HEK293 (cell line): ENCODE measurements around the gene NXPH4.

Experiments used
- CTCF ChIA-PET: fragments of 350-600 bp; formaldehyde crosslinking; extraction: SDS; loops from one replicate; lab custom pipeline; 2021; ENCODE audit warnings: antibody characterized with exemption; lab: Yijun Ruan, JAX
- POLR2A ChIA-PET: fragments of 300-600 bp; formaldehyde crosslinking; extraction: SDS; loops from one replicate; lab custom pipeline; 2020; ENCODE audit warnings: antibody characterized with exemption, inconsistent platforms; lab: Yijun Ruan, JAX
- H3K27ac ChIP-seq: fragments of 200-500 bp; sonication (Bioruptor generic); 2 replicates; pipeline ENCODE4 v1.5.1; 2014; ENCODE audit warnings: low read depth, low read length, control low read depth, inconsistent platforms; ENCODE audit errors: extremely low read depth
- H3K36me3 ChIP-seq, 2 experiments: fragments of 200-500 bp in 1 of 2; sonication (Bioruptor generic) in 1 of 2; 1 replicate in 1 of 2; 2 replicates in 1 of 2; pipeline ENCODE4 v1.5.1; 2014 to 2017; ENCODE audit warnings: inconsistent platforms in 2 of 2, low read length in 2 of 2; ENCODE audit not compliant: control insufficient read depth in 2 of 2, insufficient read depth in 1 of 2
- H3K4me1 ChIP-seq: fragments of 200-500 bp; sonication (Bioruptor generic); 2 replicates; pipeline ENCODE4 v1.5.1; 2014; ENCODE audit warnings: mild to moderate bottlenecking, low read length, inconsistent platforms; ENCODE audit not compliant: control insufficient read depth, insufficient read depth
- H3K4me3 ChIP-seq: 2 replicates; pipeline ENCODE4 v1.5.1; 2011; ENCODE audit warnings: low read depth, mild to moderate bottlenecking, control low read depth, low read length, moderate library complexity
- H3K9me3 ChIP-seq: fragments of 200-500 bp; sonication (Bioruptor generic); 2 replicates; pipeline ENCODE4 v1.5.1; 2014; ENCODE audit warnings: low read depth, low read length, inconsistent platforms; ENCODE audit not compliant: control insufficient read depth, insufficient read depth
- CTCF ChIP-seq: fragments of 450-650 bp; formaldehyde crosslinking; IDR thresholded peaks from 2 replicates; pipeline ENCODE4 v1.5.1; 2016; ENCODE audit warnings: missing biosample characterization, missing genetic modification characterization
- FEZF1 ChIP-seq: fragments of 450-650 bp; formaldehyde crosslinking; IDR thresholded peaks from 2 replicates; pipeline ENCODE4 v1.5.1; 2016; ENCODE audit warnings: missing biosample characterization, missing genetic modification characterization
- GLIS2 ChIP-seq: fragments of 450-650 bp; formaldehyde crosslinking; IDR thresholded peaks from 2 replicates; pipeline ENCODE4 v1.5.1; 2016; ENCODE audit warnings: missing biosample characterization, missing genetic modification characterization
- HIC1 ChIP-seq: fragments of 450-650 bp; formaldehyde crosslinking; IDR thresholded peaks from 2 replicates; pipeline ENCODE4 v1.5.1; 2016; ENCODE audit warnings: missing biosample characterization, missing genetic modification characterization
- KLF9 ChIP-seq: fragments of 450-650 bp; formaldehyde crosslinking; IDR thresholded peaks from 2 replicates; pipeline ENCODE4 v1.5.1; 2016; ENCODE audit warnings: missing biosample characterization, missing genetic modification characterization, low read depth
- OSR2 ChIP-seq: fragments of 450-650 bp; formaldehyde crosslinking; IDR thresholded peaks from 2 replicates; pipeline ENCODE4 v1.5.1; 2016; ENCODE audit warnings: missing biosample characterization, missing genetic modification characterization
- PRDM2 ChIP-seq: fragments of 450-650 bp; formaldehyde crosslinking; IDR thresholded peaks from 2 replicates; pipeline ENCODE4 v1.5.1; 2016; ENCODE audit warnings: missing biosample characterization, missing genetic modification characterization, borderline replicate concordance
- REPIN1 ChIP-seq: fragments of 450-650 bp; formaldehyde crosslinking; IDR thresholded peaks from 2 replicates; pipeline ENCODE4 v1.5.1; 2017; ENCODE audit warnings: missing biosample characterization, missing genetic modification characterization, low read depth
- SP2 ChIP-seq: fragments of 450-650 bp; formaldehyde crosslinking; IDR thresholded peaks from 2 replicates; pipeline ENCODE4 v1.5.1; 2016; ENCODE audit warnings: missing biosample characterization, missing genetic modification characterization
- TCF7L2 ChIP-seq: IDR thresholded peaks from 2 replicates; pipeline ENCODE4 v1.6.1; 2011; ENCODE audit warnings: low read depth, mild to moderate bottlenecking, inconsistent platforms, low read length, moderate library complexity, borderline replicate concordance
- YY1 ChIP-seq: fragments of 450-650 bp; formaldehyde crosslinking; IDR thresholded peaks from 2 replicates; pipeline ENCODE4 v1.5.1; 2018; ENCODE audit warnings: missing biosample characterization, missing genetic modification characterization
- ZBTB11 ChIP-seq: fragments of 450-650 bp; formaldehyde crosslinking; conservative IDR thresholded peaks from 2 replicates; pipeline ENCODE4 v1.5.1; 2016; ENCODE audit warnings: low read depth, missing biosample characterization, missing genetic modification characterization
- ZIC2 ChIP-seq: fragments of 450-650 bp; formaldehyde crosslinking; IDR thresholded peaks from 2 replicates; pipeline ENCODE4 v1.5.1; 2016; ENCODE audit warnings: missing biosample characterization, missing genetic modification characterization
- ZNF10 ChIP-seq: fragments of 450-650 bp; formaldehyde crosslinking; IDR thresholded peaks from 2 replicates; pipeline ENCODE4 v1.5.1; 2017; ENCODE audit warnings: missing biosample characterization, missing genetic modification characterization
- ZNF2 ChIP-seq: fragments of 450-650 bp; formaldehyde crosslinking; IDR thresholded peaks from 2 replicates; pipeline ENCODE4 v1.5.1; 2016; ENCODE audit warnings: missing biosample characterization, missing genetic modification characterization
- ZNF239 ChIP-seq: fragments of 450-650 bp; formaldehyde crosslinking; IDR thresholded peaks from 2 replicates; pipeline ENCODE4 v1.5.1; 2016; ENCODE audit warnings: missing biosample characterization, missing genetic modification characterization
- ZNF501 ChIP-seq: fragments of 450-650 bp; formaldehyde crosslinking; IDR thresholded peaks from 2 replicates; pipeline ENCODE4 v1.5.1; 2016; ENCODE audit warnings: missing biosample characterization, missing genetic modification characterization
- ZNF521 ChIP-seq: fragments of 450-650 bp; formaldehyde crosslinking; IDR thresholded peaks from 2 replicates; pipeline ENCODE4 v1.5.1; 2017; ENCODE audit warnings: missing biosample characterization, mild to moderate bottlenecking, missing genetic modification characterization
- ZNF530 ChIP-seq: fragments of 450-650 bp; formaldehyde crosslinking; IDR thresholded peaks from 2 replicates; pipeline ENCODE4 v1.5.1; 2016; ENCODE audit warnings: low read depth, missing biosample characterization, missing genetic modification characterization
- ZNF558 ChIP-seq: fragments of 450-650 bp; formaldehyde crosslinking; IDR thresholded peaks from 2 replicates; pipeline ENCODE4 v1.5.1; 2016; ENCODE audit warnings: missing biosample characterization, missing genetic modification characterization
- ZNF596 ChIP-seq: fragments of 450-650 bp; IDR thresholded peaks from 2 replicates; pipeline ENCODE4 v1.5.0; 2018; ENCODE audit warnings: missing biosample characterization, mild to moderate bottlenecking, missing genetic modification characterization, moderate library complexity
- TF ChIP-seq, protein P1 (sequence below): fragments of 450-650 bp; formaldehyde crosslinking; IDR thresholded peaks from 2 replicates; pipeline ENCODE4 v1.5.1; 2017; ENCODE audit warnings: missing biosample characterization, mild to moderate bottlenecking, missing genetic modification characterization, moderate library complexity

NXPH4 gene

GRCh38 chr12:57213763-57214397 lies 2.7 kb upstream of the NXPH4 start (continued):
- no peak for TF ChIP-seq ZNF10 (tag by site-specific recombination)
- peak; percentile 40; the same call in 1 of the 2 replicates for TF ChIP-seq SP2
- no peak for TF ChIP-seq REPIN1 (tag by site-specific recombination)
- no peak for TF ChIP-seq HIC1 (tag by site-specific recombination)
- TF ChIP-seq ZNF596 = no peak
- TF ChIP-seq CTCF = no peak
- TF ChIP-seq ZNF530 (tag by site-specific recombination) = no peak
- TF ChIP-seq, protein P1, sequence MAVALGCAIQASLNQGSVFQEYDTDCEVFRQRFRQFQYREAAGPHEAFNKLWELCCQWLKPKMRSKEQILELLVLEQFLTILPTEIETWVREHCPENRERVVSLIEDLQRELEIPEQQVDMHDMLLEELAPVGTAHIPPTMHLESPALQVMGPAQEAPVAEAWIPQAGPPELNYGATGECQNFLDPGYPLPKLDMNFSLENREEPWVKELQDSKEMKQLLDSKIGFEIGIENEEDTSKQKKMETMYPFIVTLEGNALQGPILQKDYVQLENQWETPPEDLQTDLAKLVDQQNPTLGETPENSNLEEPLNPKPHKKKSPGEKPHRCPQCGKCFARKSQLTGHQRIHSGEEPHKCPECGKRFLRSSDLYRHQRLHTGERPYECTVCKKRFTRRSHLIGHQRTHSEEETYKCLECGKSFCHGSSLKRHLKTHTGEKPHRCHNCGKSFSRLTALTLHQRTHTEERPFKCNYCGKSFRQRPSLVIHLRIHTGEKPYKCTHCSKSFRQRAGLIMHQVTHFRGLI (tag by site-specific recombination) = no peak
- no peak for TF ChIP-seq OSR2
- no peak for TF ChIP-seq YY1
- TF ChIP-seq ZNF501 (tag by site-specific recombination) = 0 out of 2 replicates have a peak, but pooled peaks have one; percentile 0
- TF ChIP-seq ZNF521 (tag by site-specific recombination) = no peak
- no peak for TF ChIP-seq PRDM2 (tag by site-specific recombination)
- TF ChIP-seq TCF7L2 = no peak

GRCh38 chr12:57214398-57214781 lies 2.2 kb upstream of the NXPH4 start:
- CTCF ChIA-PET = interaction anchor here (0.6 to 8.8 kb wide), 41 partner anchors 8 to 1279 kb away, joined by 3 to 628 read pairs (median 4); partner anchors contain the start of genes GLI1, INHBE, LRP1 and SHMT2
- no peaks in the 10 kb centered on the region for H3K9me3 ChIP-seq
- peaks cover 0 to 35% of the 10 kb centered on the region in 2 experiments; a peak in 1 of 3 replicates for H3K36me3 ChIP-seq
- no peak overlapping the region for H3K27ac ChIP-seq
- H3K4me1 ChIP-seq = peaks cover 5% of the 10 kb centered on the region
- no peak overlapping the region for H3K4me3 ChIP-seq
- POLR2A ChIA-PET = interaction anchor here (0.6 to 2.2 kb wide), 5 partner anchors 16 to 534 kb away, joined by 3 to 17 read pairs (median 5); partner anchors contain the start of gene SHMT2
- TF ChIP-seq FEZF1 (tag by site-specific recombination) (no peak), ZNF2 (tag by site-specific recombination) (no peak), GLIS2 (tag by site-specific recombination) (peak; percentile 83), KLF9 (tag by site-specific recombination) (0 out of 2 replicates have a peak, but pooled peaks have one; percentile 25), ZNF239 (tag by site-specific recombination) (no peak), ZBTB11 (tag by site-specific recombination) (0 out of 2 replicates have a peak, but pooled peaks have one; percentile 17), ZNF558 (tag by site-specific recombination) (no peak), ZIC2 (tag by site-specific recombination) (peak; percentile 31; the same call in 1 of the 2 replicates)
